Progenitor cell of endocrine pancreas (in vitro differentiated cells): ENCODE data around the gene PRKCE. TPM values are rescaled to one million over a fixed set of nuclear protein-coding genes. Genes with fewer than 3 reads are reported as not detected.

Experiments used
- DNase-seq: peaks from one replicate; pipeline ENCODE4 v3.0.0; 2021; ENCODE audit warnings: low spot score; ENCODE audit not compliant: unreplicated experiment
- H3K27ac Mint-ChIP-seq: 2 replicates; pipeline ENCODE4 v1.8.0; 2021; ENCODE audit warnings: mild to moderate bottlenecking, moderate library complexity, mixed read lengths
- H3K27me3 Mint-ChIP-seq: 2 replicates; pipeline ENCODE4 v1.8.0; 2021; ENCODE audit warnings: mixed read lengths
- H3K36me3 Mint-ChIP-seq: 2 replicates; pipeline ENCODE4 v1.8.0; 2022; ENCODE audit warnings: mixed read lengths; ENCODE audit not compliant: insufficient read depth
- H3K4me1 Mint-ChIP-seq: 2 replicates; pipeline ENCODE4 v1.8.0; 2021; ENCODE audit warnings: low read depth, mixed read lengths
- H3K4me3 Mint-ChIP-seq: 2 replicates; pipeline ENCODE4 v1.8.0; 2021; ENCODE audit warnings: low read depth, mild to moderate bottlenecking, moderate library complexity, mixed read lengths
- H3K9me3 Mint-ChIP-seq: 2 replicates; pipeline ENCODE4 v1.8.0; 2021; ENCODE audit warnings: low read depth, mixed read lengths
- total RNA-seq: library from RNA; stranded (reverse); gene quantifications from 2 replicates; pipeline ENCODE4 v1.2.1, GENCODE V29; 2021
- TF ChIP-seq, protein P1 (sequence below): fragments of 200-600 bp; sonication (generic); IDR thresholded peaks from one replicate; pipeline ENCODE4 v1.5.0; 2021; ENCODE audit warnings: antibody characterized with exemption, mild to moderate bottlenecking; ENCODE audit not compliant: unreplicated experiment

The PRKCE gene
- total RNA-seq, 1 donor from 2014 or later = 4.2 TPM

- Mint-ChIP-seq H3K4me1 (peaks cover 3% of the 10 kb centered on the region), H3K9me3 (no peaks in the 10 kb centered on the region), H3K27me3 (peaks cover 30% of the 10 kb centered on the region), H3K4me3 (no peak overlapping the region), H3K27ac (no peak overlapping the region), H3K36me3 (no peaks in the 10 kb centered on the region)
- TF ChIP-seq, protein P1, sequence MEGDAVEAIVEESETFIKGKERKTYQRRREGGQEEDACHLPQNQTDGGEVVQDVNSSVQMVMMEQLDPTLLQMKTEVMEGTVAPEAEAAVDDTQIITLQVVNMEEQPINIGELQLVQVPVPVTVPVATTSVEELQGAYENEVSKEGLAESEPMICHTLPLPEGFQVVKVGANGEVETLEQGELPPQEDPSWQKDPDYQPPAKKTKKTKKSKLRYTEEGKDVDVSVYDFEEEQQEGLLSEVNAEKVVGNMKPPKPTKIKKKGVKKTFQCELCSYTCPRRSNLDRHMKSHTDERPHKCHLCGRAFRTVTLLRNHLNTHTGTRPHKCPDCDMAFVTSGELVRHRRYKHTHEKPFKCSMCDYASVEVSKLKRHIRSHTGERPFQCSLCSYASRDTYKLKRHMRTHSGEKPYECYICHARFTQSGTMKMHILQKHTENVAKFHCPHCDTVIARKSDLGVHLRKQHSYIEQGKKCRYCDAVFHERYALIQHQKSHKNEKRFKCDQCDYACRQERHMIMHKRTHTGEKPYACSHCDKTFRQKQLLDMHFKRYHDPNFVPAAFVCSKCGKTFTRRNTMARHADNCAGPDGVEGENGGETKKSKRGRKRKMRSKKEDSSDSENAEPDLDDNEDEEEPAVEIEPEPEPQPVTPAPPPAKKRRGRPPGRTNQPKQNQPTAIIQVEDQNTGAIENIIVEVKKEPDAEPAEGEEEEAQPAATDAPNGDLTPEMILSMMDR = no peak
- DNase-seq = no peak
These were observed 106.5 kb downstream of the PRKCE start for GRCh38 chr2:45758018-45758417.

- Mint-ChIP-seq H3K4me1 (no peaks in the 10 kb centered on the region), H3K27me3 (peaks cover 25% of the 10 kb centered on the region), H3K4me3 (no peak overlapping the region), H3K36me3 (no peaks in the 10 kb centered on the region), H3K27ac (no peak overlapping the region), H3K9me3 (no peaks in the 10 kb centered on the region)
- DNase-seq = no peak
- TF ChIP-seq, protein P1 = no peak
These were observed 107.9 kb downstream of the PRKCE start for GRCh38 chr2:45759310-45759851.

- DNase-seq = no peak
- Mint-ChIP-seq H3K4me3 (no peak overlapping the region), H3K27me3 (peaks cover 21% of the 10 kb centered on the region), H3K9me3 (peaks cover 3% of the 10 kb centered on the region), H3K4me1 (peaks cover 2% of the 10 kb centered on the region), H3K36me3 (no peaks in the 10 kb centered on the region), H3K27ac (no peak overlapping the region)
- TF ChIP-seq, protein P1 = no peak
These were observed 110.2 kb downstream of the PRKCE start for GRCh38 chr2:45761635-45762034.

DNA sequence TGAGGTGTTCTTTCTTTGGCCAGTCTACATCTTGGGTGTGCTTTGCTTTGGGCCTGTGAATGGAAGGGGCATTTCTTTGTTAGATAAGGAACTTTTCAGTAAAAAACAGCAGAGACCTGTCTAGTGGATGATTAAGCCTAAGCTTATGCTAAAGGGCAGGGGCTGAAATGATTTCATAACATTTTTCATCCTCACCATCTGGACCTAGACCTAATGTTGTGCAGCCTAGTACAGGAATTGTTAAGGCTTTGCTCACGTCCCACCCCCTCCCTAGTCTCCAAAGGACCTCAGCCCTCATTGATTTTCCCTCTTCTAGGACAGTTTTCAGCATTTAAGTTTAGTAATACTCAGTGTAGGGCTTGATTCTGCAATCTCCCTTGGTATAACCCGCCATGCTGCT is 111.8 kb downstream of the PRKCE start:
- TF ChIP-seq, protein P1 = no peak
- Mint-ChIP-seq H3K27me3 (peaks cover 21% of the 10 kb centered on the region), H3K4me1 (peaks cover 2% of the 10 kb centered on the region), H3K36me3 (no peaks in the 10 kb centered on the region), H3K27ac (no peak overlapping the region), H3K4me3 (no peak overlapping the region), H3K9me3 (peaks cover 3% of the 10 kb centered on the region)
- DNase-seq = no peak

DNA sequence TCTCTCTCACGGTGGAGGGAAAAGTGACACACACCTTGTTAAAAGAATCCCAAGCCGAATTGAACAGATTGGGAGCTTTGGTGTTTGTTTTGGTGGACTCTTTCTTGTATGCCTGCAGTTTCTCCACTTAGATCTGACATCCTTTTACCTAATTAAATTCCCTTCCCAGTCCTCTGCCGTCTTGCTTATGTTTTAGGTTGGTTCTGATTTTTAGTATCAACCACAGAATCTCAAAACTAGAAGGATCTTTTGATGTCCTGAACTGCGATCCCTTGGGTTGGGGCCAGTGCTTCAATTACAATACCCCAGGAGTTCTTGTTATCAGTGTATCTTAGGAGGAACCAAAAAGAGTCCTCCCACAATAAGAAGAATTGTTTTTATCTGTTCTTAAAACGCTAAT is 112.3 kb downstream of the PRKCE start:
- peaks cover 2% of the 10 kb centered on the region for H3K4me1 Mint-ChIP-seq
- DNase-seq = no peak
- no peak overlapping the region for H3K4me3 Mint-ChIP-seq
- TF ChIP-seq, protein P1 = no peak
- peaks cover 3% of the 10 kb centered on the region for H3K9me3 Mint-ChIP-seq
- no peak overlapping the region for H3K27ac Mint-ChIP-seq
- H3K36me3 Mint-ChIP-seq = no peaks in the 10 kb centered on the region
- peaks cover 21% of the 10 kb centered on the region for H3K27me3 Mint-ChIP-seq
